NOMO-1 treated with DMSO at 0.1 percent for 48 hours (cell line): ENCODE measurements around the gene RBM24.

Source experiments
- DNase-seq: peaks from one replicate; lab custom pipeline; 2025; ENCODE audit not compliant: unreplicated experiment; lab: John Stamatoyannopoulos, UW

RBM24 gene

DNA sequence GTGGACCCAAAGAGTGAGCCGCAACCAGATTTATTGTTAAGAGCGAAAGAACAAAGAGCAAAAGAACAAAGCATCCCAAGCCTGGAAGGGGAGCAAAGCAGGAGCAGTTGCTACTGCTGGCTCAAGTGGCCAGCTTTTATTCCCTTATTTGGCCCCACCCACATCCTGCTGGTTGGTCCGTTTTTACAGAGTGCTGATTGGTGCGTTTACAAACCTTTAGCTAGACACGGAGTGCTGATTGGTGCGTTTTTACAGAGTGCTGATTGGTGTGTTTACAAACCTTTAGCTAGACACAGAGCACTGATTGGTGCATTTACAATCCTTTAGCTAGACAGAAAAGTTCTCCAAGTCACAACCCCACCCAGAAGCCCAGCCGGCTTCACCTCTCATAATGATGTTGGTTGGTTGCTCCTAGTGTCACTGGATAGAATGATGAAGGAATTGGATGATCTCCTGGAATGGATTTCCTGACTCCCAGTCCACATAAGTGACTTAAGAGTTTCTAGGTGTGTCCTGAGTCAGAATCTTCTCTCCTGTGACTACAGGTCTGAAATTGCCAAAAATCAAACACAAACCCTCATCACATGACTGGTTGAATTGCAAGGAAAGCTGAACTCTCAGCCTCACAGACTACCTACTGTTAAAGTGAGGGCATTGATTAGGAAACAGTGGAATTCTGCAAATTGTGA is 60.1 kb downstream of the RBM24 start:
- no peak for DNase-seq

DNA sequence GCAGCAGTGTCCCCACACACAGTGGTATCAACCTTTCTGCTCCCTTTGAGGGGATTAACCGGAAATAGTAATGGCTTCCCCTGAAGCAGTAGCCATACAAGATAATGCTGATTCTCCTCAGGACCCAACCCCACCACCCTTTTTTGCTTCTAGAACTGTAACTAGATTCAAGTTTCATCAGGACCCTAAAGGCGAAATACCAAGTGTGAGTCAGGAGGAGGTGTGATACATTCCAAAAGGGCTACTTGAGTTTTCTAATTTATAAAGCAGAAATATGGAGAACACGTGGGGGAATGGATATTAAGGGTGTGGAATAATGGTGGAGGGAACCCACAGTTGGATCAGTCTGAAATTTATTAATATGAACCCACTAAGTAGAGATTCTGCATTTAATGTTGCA is 60.7 kb downstream of the RBM24 start:
- no peak for DNase-seq

DNA sequence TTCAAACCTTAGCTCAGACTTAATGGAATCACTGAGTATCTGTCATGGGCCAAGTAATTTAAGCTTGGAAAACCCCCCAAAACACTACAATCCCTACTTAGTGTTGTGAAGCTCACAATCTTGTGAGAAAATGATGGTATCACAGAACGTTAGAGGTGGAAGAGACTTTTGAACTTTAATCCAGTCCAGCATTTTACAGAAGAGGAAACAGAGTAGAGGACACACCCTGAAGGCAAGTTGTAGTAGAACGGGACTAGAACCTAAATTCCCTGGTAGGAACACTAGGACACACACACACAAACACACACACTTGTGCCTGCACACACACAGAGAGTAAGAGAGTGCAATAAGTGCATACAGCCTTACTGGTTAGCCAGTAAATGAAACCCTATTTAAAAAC is 62.1 kb downstream of the RBM24 start:
- no peak for DNase-seq
